CD4-positive, alpha-beta memory T cell (primary cell): ENCODE measurements around the gene ETS1. TPM values are rescaled to one million over a fixed set of nuclear protein-coding genes. Genes with fewer than 3 reads are reported as not detected.
A peak's percentile ranks its signal among the peaks of the same experiment; 100 is the strongest.

ENCODE experiments used
- CTCF ChIA-PET: fragments of 350-600 bp; sonication (Branson Sonifier 250); formaldehyde crosslinking; loops from one replicate; lab custom pipeline; 2021; ENCODE audit warnings: inconsistent platforms; ENCODE audit not compliant: partially characterized antibody; lab: Charles Lee
- POLR2A ChIA-PET: fragments of 350-600 bp; sonication (Branson Sonifier 250); formaldehyde crosslinking; loops from one replicate; lab custom pipeline; 2021; ENCODE audit not compliant: partially characterized antibody; lab: Charles Lee
- DNase-seq, 5 donors: peaks; one replicate each; pipeline versions ENCODE4 v3.0.0 to v3.0.0-alpha.2; 2020 to 2022; ENCODE audit warnings: mixed read lengths in 1 of 5
- H3K27ac ChIP-seq: one replicate; pipeline ENCODE4 v1.7.0; 2013; ENCODE audit warnings: low read depth, low read length
- H3K27me3 ChIP-seq: 2 replicates; pipeline ENCODE4 v1.7.0; 2013; ENCODE audit warnings: mild to moderate bottlenecking, low read length, moderate library complexity; ENCODE audit not compliant: insufficient read depth
- H3K36me3 ChIP-seq: 2 replicates; pipeline ENCODE4 v1.7.0; 2013; ENCODE audit warnings: mild to moderate bottlenecking, low read length, moderate library complexity; ENCODE audit not compliant: insufficient read depth
- H3K4me1 ChIP-seq: 2 replicates; pipeline ENCODE4 v1.7.0; 2013; ENCODE audit warnings: mild to moderate bottlenecking, low read length, moderate library complexity; ENCODE audit not compliant: insufficient read depth
- H3K4me3 ChIP-seq, 2 donors: one replicate each; pipeline ENCODE4 v1.7.0; 2013; ENCODE audit warnings: low read length in 2 of 2, mild to moderate bottlenecking in 1 of 2
- H3K9me3 ChIP-seq, 2 donors: one replicate each; pipeline ENCODE4 v1.7.0; 2013; ENCODE audit warnings: low read length in 2 of 2, control low read depth in 1 of 2; ENCODE audit not compliant: control insufficient read depth in 1 of 2
- H3K27ac Mint-ChIP-seq, 7 donors: one replicate each; pipeline ENCODE4 v1.8.0; 2020 to 2021; ENCODE audit warnings: mixed read lengths in 7 of 7, mild to moderate bottlenecking in 6 of 7, inconsistent platforms in 3 of 7, moderate library complexity in 3 of 7
- H3K27me3 Mint-ChIP-seq, 2 donors: one replicate each; pipeline ENCODE4 v1.8.0; 2020 to 2021; ENCODE audit warnings: mixed read lengths in 2 of 2
- H3K36me3 Mint-ChIP-seq, 2 donors: one replicate each; pipeline ENCODE4 v1.8.0; 2020 to 2021; ENCODE audit warnings: mixed read lengths in 2 of 2, inconsistent platforms in 1 of 2, mild to moderate bottlenecking in 1 of 2
- H3K4me1 Mint-ChIP-seq, 4 donors: one replicate each; pipeline ENCODE4 v1.8.0; 2020 to 2021; ENCODE audit warnings: mixed read lengths in 4 of 4, mild to moderate bottlenecking in 1 of 4
- H3K4me3 Mint-ChIP-seq, 8 donors: one replicate each; pipeline ENCODE4 v1.8.0; 2020 to 2021; ENCODE audit warnings: mixed read lengths in 8 of 8, mild to moderate bottlenecking in 7 of 8, moderate library complexity in 6 of 8, inconsistent platforms in 3 of 8
- H3K9me3 Mint-ChIP-seq, 8 donors: one replicate each; pipeline ENCODE4 v1.8.0; 2020 to 2021; ENCODE audit warnings: mixed read lengths in 8 of 8, mild to moderate bottlenecking in 5 of 8, inconsistent platforms in 3 of 8, moderate library complexity in 1 of 8
- intact Hi-C: fragments of 100-400 bp; cut with micrococcal nuclease; formaldehyde crosslinking; loops from one replicate; pipeline ENCODE4 v1.15.1; 2023
- polyA plus RNA-seq, 2 donors: library from polyadenylated mRNA; unstranded; fragments of 300-500 nt; fragmentation: Illumina TruSeq; gene quantifications; one replicate each; pipeline ENCODE4 v1.2.3, GENCODE V29; 2021
- total RNA-seq, 2 experiments: library from RNA; stranded (reverse); gene quantifications; one replicate each; pipeline ENCODE4 v1.2.3, GENCODE V29; 2021

The ETS1 gene
- total and polyA plus RNA-seq, 4 experiments from 2014 or later, result 435 to 761 (median 593) TPM

DNA sequence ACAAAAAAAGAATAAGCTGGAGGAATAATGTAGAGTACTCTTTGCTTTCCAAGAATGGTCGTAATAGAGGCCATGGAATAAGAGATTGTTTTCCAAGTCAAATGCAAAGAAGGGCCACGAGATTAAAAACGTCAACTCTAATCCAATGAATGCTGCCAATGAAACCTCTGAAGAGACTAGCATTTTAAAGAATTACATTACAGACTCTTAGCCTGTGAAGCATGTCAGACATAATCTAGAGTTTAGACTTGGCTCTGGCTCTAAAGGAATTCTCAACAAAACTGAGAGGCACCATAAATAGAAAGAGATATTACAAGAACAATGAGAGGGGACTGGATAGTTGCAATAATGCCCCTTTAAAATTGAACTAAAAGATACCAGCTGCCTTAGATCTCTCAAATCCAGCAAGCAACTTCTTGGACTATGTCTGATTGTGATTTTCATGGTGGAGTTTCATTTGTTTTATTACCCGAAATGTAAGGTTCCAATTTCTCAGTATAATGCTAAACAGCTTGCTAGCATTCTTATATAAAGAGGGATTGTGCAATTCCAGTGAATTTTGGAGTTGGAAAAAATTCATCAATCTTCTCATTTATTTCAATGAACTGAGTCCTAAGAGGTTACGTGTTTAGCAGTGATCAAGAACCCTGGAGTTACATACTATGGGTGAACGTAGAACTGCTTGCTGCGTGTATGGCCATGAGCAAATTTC lies 5.6 kb downstream of the ETS1 start:
- no peak overlapping the region for H3K4me3 Mint-ChIP-seq
- ChIA-PET CTCF (interaction anchor here (2.0 kb wide), 1 partner anchor 27 kb away, joined by 6 read pairs; no protein-coding TSS in a partner anchor), POLR2A (no interaction called here)
- H3K27ac ChIP-seq, result no peak overlapping the region
- H3K9me3 Mint-ChIP-seq, result no peaks in the 10 kb centered on the region
- H3K4me3 ChIP-seq, result no peak overlapping the region
- no peaks in the 10 kb centered on the region for H3K27me3 ChIP-seq
- H3K9me3 ChIP-seq, result no peaks in the 10 kb centered on the region
- peaks cover 10 to 32% (median 24%) of the 10 kb centered on the region in 4 donors for H3K4me1 Mint-ChIP-seq
- no peaks in the 10 kb centered on the region for H3K36me3 Mint-ChIP-seq
- H3K4me1 ChIP-seq, result peaks cover 5% of the 10 kb centered on the region
- intact Hi-C loops, result no loop called here
- no peak for DNase-seq
- H3K27ac Mint-ChIP-seq, result no peak overlapping the region
- H3K36me3 ChIP-seq, result no peaks in the 10 kb centered on the region
- H3K27me3 Mint-ChIP-seq, result peaks cover 0 to 6% of the 10 kb centered on the region in 2 donors

DNA sequence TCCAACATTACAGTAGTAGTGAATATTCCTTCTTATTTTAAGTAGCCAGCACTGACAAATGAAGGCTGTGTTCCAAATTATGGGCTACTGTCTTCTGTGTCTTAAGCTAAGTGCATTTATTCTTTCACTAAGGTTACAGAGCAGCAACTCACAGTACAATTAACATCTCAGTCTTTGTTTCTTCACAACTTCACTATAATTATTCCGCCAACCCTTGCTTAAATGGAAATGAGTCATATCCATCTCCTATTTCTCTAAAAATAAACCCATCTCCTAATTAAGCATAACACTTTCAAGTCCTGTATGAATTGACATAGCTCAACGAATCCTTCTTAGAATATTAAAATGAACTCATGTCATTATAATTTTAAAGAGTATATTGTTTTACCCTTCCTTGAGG lies 6.7 kb downstream of the ETS1 start:
- ChIA-PET POLR2A (interaction anchor here (1.4 to 1.5 kb wide), 2 partner anchors 27 to 71 kb away, joined by 3 to 4 read pairs; no protein-coding TSS in a partner anchor), CTCF (interaction anchor here (2.0 kb wide), 1 partner anchor 26 kb away, joined by 6 read pairs; no protein-coding TSS in a partner anchor)
- no peaks in the 10 kb centered on the region for H3K27me3 ChIP-seq
- no peaks in the 10 kb centered on the region for H3K9me3 Mint-ChIP-seq
- H3K4me1 Mint-ChIP-seq, result peaks cover 10 to 32% (median 21%) of the 10 kb centered on the region in 4 donors
- peaks cover 5% of the 10 kb centered on the region for H3K4me1 ChIP-seq
- H3K27ac ChIP-seq, result no peak overlapping the region
- H3K36me3 Mint-ChIP-seq, result no peaks in the 10 kb centered on the region
- peaks cover 0 to 4% of the 10 kb centered on the region in 2 donors for H3K27me3 Mint-ChIP-seq
- intact Hi-C loops, result no loop called here
- H3K36me3 ChIP-seq, result no peaks in the 10 kb centered on the region
- H3K4me3 Mint-ChIP-seq, result no peak overlapping the region
- H3K4me3 ChIP-seq, result no peak overlapping the region
- no peak for DNase-seq
- no peak overlapping the region for H3K27ac Mint-ChIP-seq
- no peaks in the 10 kb centered on the region for H3K9me3 ChIP-seq

DNA sequence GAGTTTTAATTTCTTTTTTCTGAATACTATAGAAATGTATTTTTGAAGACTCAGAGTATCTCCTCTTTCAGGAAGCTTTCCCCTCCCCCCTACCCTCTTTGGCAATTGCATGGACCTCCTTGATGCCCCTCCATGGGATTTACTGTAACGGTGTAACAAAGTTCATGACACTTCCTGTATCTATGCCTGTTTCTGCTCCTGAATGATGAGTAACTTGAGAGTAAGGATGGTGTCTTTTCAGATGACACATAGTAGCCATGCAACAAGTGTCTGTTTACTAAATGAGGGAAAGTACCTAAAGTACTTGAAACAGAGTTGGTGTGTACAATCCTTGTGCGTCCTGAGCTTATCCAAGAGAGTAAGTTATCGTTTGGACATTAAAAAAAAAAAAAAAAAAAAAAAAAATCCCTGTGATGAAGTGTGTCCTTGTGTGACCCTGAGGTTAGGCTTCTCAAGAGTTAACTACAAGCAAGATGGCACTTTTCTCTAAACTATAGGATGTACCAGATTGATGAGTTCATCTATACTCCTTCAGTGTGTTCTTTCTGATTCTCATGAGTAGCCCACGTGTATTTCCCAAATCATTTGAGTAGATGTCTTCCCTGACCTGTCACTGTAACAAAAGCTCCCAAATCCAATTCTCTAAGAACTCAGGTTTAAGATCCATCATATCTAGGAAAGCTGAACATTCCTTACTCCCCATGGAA lies 7.4 kb downstream of the ETS1 start:
- POLR2A ChIA-PET, result interaction anchor here (0.7 to 1.5 kb wide), 4 partner anchors 25 to 71 kb away, joined by 3 to 4 read pairs (median 4); no protein-coding TSS in a partner anchor
- Histone ChIP-seq H3K4me3 (no peak overlapping the region), H3K4me1 (peaks cover 5% of the 10 kb centered on the region), H3K27me3 (no peaks in the 10 kb centered on the region), H3K9me3 (no peaks in the 10 kb centered on the region), H3K27ac (no peak overlapping the region), H3K36me3 (no peaks in the 10 kb centered on the region)
- CTCF ChIA-PET, result interaction anchor here (0.7 to 2.0 kb wide), 3 partner anchors 25 to 422 kb away, joined by 3 to 6 read pairs (median 4); no protein-coding TSS in a partner anchor
- H3K4me1 Mint-ChIP-seq, result peaks cover 12 to 39% (median 24%) of the 10 kb centered on the region in 4 donors
- H3K4me3 Mint-ChIP-seq, result no peak overlapping the region
- DNase-seq, result no peak
- H3K36me3 Mint-ChIP-seq, result no peaks in the 10 kb centered on the region
- peak overlapping the region in 1 of 7 donors; percentile 24 for H3K27ac Mint-ChIP-seq
- peaks cover 0 to 4% of the 10 kb centered on the region in 2 donors for H3K27me3 Mint-ChIP-seq
- intact Hi-C loops, result no loop called here
- peaks cover 0 to 1% (median 0%) of the 10 kb centered on the region in 8 donors for H3K9me3 Mint-ChIP-seq

DNA sequence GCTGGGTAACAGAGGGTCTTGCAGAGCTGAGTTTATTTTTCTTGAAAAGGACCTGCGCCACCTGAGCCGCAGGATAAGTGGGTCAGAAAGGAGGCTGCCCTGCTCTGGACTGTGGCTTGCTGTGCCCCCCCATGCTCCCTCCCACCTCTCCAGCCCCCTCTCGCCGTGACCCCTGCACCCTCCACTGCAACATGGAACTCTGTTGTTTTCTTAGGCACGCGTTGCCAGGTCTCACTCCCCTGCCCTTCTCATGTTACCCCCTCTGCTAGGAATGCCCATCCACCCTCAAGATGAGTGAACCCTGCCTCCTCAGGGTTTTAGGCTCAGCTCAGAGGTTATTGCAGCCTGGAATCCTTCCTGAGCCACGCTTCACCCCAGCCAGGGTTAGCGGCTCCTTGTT lies 10.8 kb downstream of the ETS1 start:
- no peaks in the 10 kb centered on the region for H3K27me3 ChIP-seq
- H3K27me3 Mint-ChIP-seq, result peaks cover 0 to 4% of the 10 kb centered on the region in 2 donors
- no peak overlapping the region for H3K27ac Mint-ChIP-seq
- no peak overlapping the region for H3K27ac ChIP-seq
- no peak for DNase-seq
- POLR2A ChIA-PET, result no interaction called here
- peaks cover 0 to 15% (median 4%) of the 10 kb centered on the region in 8 donors for H3K9me3 Mint-ChIP-seq
- H3K4me1 Mint-ChIP-seq, result peaks cover 16 to 33% (median 27%) of the 10 kb centered on the region in 4 donors
- no peak overlapping the region for H3K4me3 Mint-ChIP-seq
- no peaks in the 10 kb centered on the region for H3K36me3 Mint-ChIP-seq
- no peaks in the 10 kb centered on the region for H3K9me3 ChIP-seq
- peaks cover 14% of the 10 kb centered on the region for H3K4me1 ChIP-seq
- intact Hi-C loops, result no loop called here
- H3K4me3 ChIP-seq, result no peak overlapping the region
- CTCF ChIA-PET, result no interaction called here
- H3K36me3 ChIP-seq, result no peaks in the 10 kb centered on the region

DNA sequence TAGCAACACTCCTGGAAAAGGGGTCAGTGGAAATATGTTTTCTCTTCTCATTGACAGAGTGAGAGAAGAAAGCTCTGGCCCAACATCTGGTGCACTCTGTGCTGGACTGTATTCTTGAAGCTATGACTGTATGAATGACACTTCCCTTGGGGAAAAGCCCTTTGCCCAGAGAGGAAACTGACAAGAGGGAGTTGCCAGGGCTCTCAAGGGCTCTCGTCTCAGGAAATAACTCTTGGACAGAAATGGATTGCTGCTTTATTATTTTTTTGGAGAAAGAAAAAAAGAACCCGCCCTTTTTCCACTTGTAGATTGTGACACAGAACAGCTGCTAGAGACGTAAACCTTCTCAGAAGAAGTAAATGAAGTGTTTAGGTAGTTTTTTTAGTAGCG lies 11.4 kb downstream of the ETS1 start:
- ChIA-PET POLR2A (no interaction called here), CTCF (no interaction called here)
- no peak overlapping the region for H3K27ac ChIP-seq
- DNase-seq, result no peak
- peaks cover 14% of the 10 kb centered on the region for H3K4me1 ChIP-seq
- H3K27ac Mint-ChIP-seq, result no peak overlapping the region
- intact Hi-C loops, result no loop called here
- H3K9me3 Mint-ChIP-seq, result peaks cover 0 to 15% (median 4%) of the 10 kb centered on the region in 8 donors
- no peak overlapping the region for H3K4me3 ChIP-seq
- no peaks in the 10 kb centered on the region for H3K36me3 Mint-ChIP-seq
- H3K27me3 ChIP-seq, result no peaks in the 10 kb centered on the region
- H3K4me1 Mint-ChIP-seq, result peaks cover 16 to 32% (median 24%) of the 10 kb centered on the region in 4 donors
- H3K36me3 ChIP-seq, result no peaks in the 10 kb centered on the region
- H3K4me3 Mint-ChIP-seq, result no peak overlapping the region
- no peaks in the 10 kb centered on the region for H3K9me3 ChIP-seq
- H3K27me3 Mint-ChIP-seq, result peaks cover 0 to 4% of the 10 kb centered on the region in 2 donors

DNA sequence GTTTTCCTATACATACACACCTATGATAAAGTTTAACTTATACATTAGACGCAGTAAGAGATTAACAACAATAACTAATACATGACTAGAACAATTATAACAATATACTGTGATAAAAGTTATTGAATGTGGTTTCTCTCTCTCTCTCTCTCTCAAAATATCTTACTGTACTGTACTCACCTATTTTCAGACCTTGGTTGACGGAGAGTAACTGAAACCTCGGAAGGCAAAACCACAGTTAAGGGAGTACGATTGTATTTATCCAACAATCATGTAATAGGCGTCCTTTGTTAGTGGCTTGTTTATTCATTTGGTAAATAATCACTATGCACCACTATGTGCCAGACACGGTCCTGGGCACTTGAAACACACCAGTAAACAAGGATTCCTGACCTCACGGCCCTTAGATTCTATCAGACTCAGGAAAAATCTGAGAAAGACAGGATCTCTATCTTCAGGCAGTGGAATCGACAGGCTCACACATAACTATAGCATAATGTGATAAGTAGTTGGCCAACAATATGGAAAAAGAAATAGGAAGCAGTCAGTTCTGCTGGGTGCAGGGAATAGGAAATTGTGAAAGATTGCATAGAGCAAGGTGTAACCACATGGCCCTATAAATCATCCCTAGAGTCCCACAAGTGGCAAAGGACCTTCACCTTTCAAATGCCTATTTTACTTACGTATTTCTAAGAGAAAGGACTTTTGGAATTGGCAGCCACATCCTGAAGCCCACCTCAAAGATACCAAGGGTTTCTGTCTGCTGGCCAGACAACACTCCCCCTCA lies 12.0 kb downstream of the ETS1 start:
- no peak for DNase-seq
- Mint-ChIP-seq H3K36me3 (no peaks in the 10 kb centered on the region), H3K27me3 (peaks cover 0 to 4% of the 10 kb centered on the region in 2 donors), H3K4me3 (peak overlapping the region in 2 of 8 donors; percentile 5 to 18), H3K27ac (peak overlapping the region in 3 of 7 donors; percentile 28 to 58 (median 45)), H3K4me1 (peaks cover 16 to 30% (median 21%) of the 10 kb centered on the region in 4 donors), H3K9me3 (peaks cover 0 to 15% (median 4%) of the 10 kb centered on the region in 8 donors)
- Histone ChIP-seq H3K36me3 (no peaks in the 10 kb centered on the region), H3K4me3 (no peak overlapping the region), H3K27me3 (no peaks in the 10 kb centered on the region), H3K27ac (no peak overlapping the region), H3K4me1 (peaks cover 14% of the 10 kb centered on the region), H3K9me3 (no peaks in the 10 kb centered on the region)
- CTCF ChIA-PET, result interaction anchor here (1.0 kb wide), 1 partner anchor 23 kb away, joined by 4 read pairs; no protein-coding TSS in a partner anchor
- intact Hi-C loops, result no loop called here
- POLR2A ChIA-PET, result interaction anchor here (1.0 kb wide), 1 partner anchor 50 kb away, joined by 5 read pairs; no protein-coding TSS in a partner anchor
